ENCODE data around the gene IL25.

DNA sequence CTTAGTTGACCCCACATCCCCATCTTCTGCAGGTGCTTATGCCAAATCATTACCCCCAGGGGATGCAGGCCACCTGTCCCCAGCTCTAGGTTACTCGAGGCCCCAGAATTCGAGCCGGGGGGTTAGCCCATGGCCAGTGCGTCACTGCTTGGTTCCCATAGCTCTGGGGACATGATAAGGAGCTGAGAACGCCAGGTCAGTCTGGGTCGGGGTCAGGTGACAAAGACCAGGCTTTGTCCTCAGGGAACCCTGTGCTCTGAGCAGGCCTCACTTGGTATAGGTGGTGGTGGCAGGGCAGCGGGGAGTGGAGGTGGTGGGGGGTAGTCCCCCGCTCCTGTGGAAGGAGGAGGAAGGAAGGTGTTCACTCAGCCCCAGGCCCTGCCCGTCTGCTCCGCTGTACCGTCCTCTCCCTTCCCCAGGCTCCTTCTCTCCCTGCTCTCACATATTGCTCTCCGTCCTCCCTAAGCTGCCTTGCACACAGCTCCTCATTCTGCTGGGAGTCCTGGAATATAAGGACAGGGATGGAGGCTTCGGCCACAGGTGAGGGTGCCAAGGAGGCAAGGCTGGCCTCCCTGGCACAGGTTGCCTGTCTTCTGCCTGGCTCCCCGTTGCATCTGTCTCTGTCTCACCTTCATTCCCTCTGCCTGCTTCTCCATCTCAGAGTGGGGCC is 37.5 kb downstream of the IL25 start:
- TF ChIP-seq MZF1 (CRISPR knock-in tag; IDR thresholded peaks at IDR 0.05; ENCODE audit: borderline replicate concordance) (no peak), SIN3A (IDR thresholded peaks at IDR 0.05; ENCODE audit: borderline replicate concordance, low read depth, low read length) (no peak), SIN3B (IDR thresholded peaks at IDR 0.05; ENCODE audit: low read length) (no peak), SMAD1 (CRISPR knock-in tag; IDR thresholded peaks at IDR 0.05; ENCODE audit: borderline replicate concordance, low read depth) (no peak), CENPX (CRISPR knock-in tag; IDR thresholded peaks at IDR 0.05) (no peak), RFX1 (IDR thresholded peaks at IDR 0.05) (no peak), ZBTB33 (CRISPR knock-in tag; IDR thresholded peaks at IDR 0.05) (no peak), MAFF (IDR thresholded peaks at IDR 0.05; ENCODE audit: low read depth, low read length) (no peak)

Measured in HepG2 (cell line).